Fibroblast of lung (primary cell): Measurements from ENCODE around the gene GRIA1. TPM values are rescaled to one million over a fixed set of nuclear protein-coding genes. Genes with fewer than 3 reads are reported as not detected.
A peak's percentile ranks its signal among the peaks of the same experiment; 100 is the strongest.

ENCODE experiments used
- DNase-seq, 2 donors: peaks; one replicate each; pipeline versions ENCODE4 v3.0.0 to v3.0.0-alpha.2; 2010; ENCODE audit warnings: low read depth in 2 of 2
- H2AFZ ChIP-seq: 2 replicates; pipeline ENCODE4 v1.5.1; 2012; ENCODE audit warnings: low read length, control low read depth, inconsistent platforms
- H3K27ac ChIP-seq: 2 replicates; pipeline ENCODE4 v1.5.1; 2011; ENCODE audit warnings: low read length, control low read depth; ENCODE audit not compliant: insufficient read depth
- H3K27me3 ChIP-seq: 2 replicates; pipeline ENCODE4 v1.5.1; 2011; ENCODE audit warnings: mild to moderate bottlenecking, low read length; ENCODE audit not compliant: control insufficient read depth, insufficient read depth
- H3K36me3 ChIP-seq: 2 replicates; pipeline ENCODE4 v1.5.1; 2011; ENCODE audit warnings: low read length; ENCODE audit not compliant: control insufficient read depth, insufficient read depth
- H3K4me1 ChIP-seq: 2 replicates; pipeline ENCODE4 v1.5.1; 2011; ENCODE audit warnings: low read length; ENCODE audit not compliant: control insufficient read depth, insufficient read depth; ENCODE audit errors: extremely low read depth
- H3K4me2 ChIP-seq: 2 replicates; pipeline ENCODE4 v1.5.1; 2011; ENCODE audit warnings: low read length, control low read depth; ENCODE audit not compliant: insufficient read depth; ENCODE audit errors: extremely low read depth
- H3K4me3 ChIP-seq, 4 experiments: fragments of 200-600 bp in 1 of 4; sonication (generic) in 1 of 4; replicated peaks in 1 of 4; 2 replicates each; pipeline ENCODE4 v1.5.1; 2011 to 2016; ENCODE audit warnings: low read length in 4 of 4, low read depth in 3 of 4, mild to moderate bottlenecking in 3 of 4, control low read depth in 2 of 4, inconsistent platforms in 1 of 4, mixed read lengths in 1 of 4; ENCODE audit not compliant: insufficient read depth in 1 of 4; ENCODE audit errors: control extremely low read depth in 1 of 4
- H3K79me2 ChIP-seq: 2 replicates; pipeline ENCODE4 v1.5.1; 2012; ENCODE audit warnings: mild to moderate bottlenecking, low read length, inconsistent platforms; ENCODE audit not compliant: control insufficient read depth, insufficient read depth
- H3K9ac ChIP-seq: 2 replicates; pipeline ENCODE4 v1.5.1; 2011; ENCODE audit warnings: mild to moderate bottlenecking, low read length, control low read depth; ENCODE audit not compliant: insufficient read depth
- H3K9me3 ChIP-seq: 2 replicates; pipeline ENCODE4 v1.5.1; 2012; ENCODE audit warnings: low read depth, low read length; ENCODE audit not compliant: control insufficient read depth, insufficient read depth
- H4K20me1 ChIP-seq: 2 replicates; pipeline ENCODE4 v1.5.1; 2011; ENCODE audit warnings: low read length; ENCODE audit not compliant: control insufficient read depth, insufficient read depth; ENCODE audit errors: extremely low read depth
- EZH2 ChIP-seq: IDR thresholded peaks from 2 replicates; pipeline ENCODE4 v1.5.1; 2012; ENCODE audit warnings: low read length, control low read depth, mild to moderate bottlenecking; ENCODE audit errors: missing control alignments
- polyA plus RNA-seq, 2 donors: library from polyadenylated mRNA; depleted of rRNA in 1 of 2; stranded (reverse) in 1 of 2; unstranded in 1 of 2; fragments of >200 nt; gene quantifications; 2 replicates each; pipeline ENCODE4 v1.2.1, GENCODE V29; 2011 to 2012; ENCODE audit warnings: missing spikeins in 1 of 2
- total RNA-seq: library from RNA; depleted of rRNA; stranded (reverse); fragments of >200 nt; gene quantifications from 2 replicates; pipeline ENCODE4 v1.2.1, GENCODE V29; 2014
- TF ChIP-seq, protein P1 (sequence below), 2 donors: IDR thresholded peaks in 1 of 2; conservative IDR thresholded peaks in 1 of 2; 1 replicate in 1 of 2; 2 replicates in 1 of 2; pipeline ENCODE4 v1.5.1; 2011 to 2012; ENCODE audit warnings: low read length in 2 of 2, control low read depth in 1 of 2, inconsistent platforms in 1 of 2, low read depth in 1 of 2, mild to moderate bottlenecking in 1 of 2

The GRIA1 gene
- total and polyA plus RNA-seq, 2 donors (not counting 1 experiment from before 2014, with no cell fraction given) = 2.0 to 4.5 TPM

DNA sequence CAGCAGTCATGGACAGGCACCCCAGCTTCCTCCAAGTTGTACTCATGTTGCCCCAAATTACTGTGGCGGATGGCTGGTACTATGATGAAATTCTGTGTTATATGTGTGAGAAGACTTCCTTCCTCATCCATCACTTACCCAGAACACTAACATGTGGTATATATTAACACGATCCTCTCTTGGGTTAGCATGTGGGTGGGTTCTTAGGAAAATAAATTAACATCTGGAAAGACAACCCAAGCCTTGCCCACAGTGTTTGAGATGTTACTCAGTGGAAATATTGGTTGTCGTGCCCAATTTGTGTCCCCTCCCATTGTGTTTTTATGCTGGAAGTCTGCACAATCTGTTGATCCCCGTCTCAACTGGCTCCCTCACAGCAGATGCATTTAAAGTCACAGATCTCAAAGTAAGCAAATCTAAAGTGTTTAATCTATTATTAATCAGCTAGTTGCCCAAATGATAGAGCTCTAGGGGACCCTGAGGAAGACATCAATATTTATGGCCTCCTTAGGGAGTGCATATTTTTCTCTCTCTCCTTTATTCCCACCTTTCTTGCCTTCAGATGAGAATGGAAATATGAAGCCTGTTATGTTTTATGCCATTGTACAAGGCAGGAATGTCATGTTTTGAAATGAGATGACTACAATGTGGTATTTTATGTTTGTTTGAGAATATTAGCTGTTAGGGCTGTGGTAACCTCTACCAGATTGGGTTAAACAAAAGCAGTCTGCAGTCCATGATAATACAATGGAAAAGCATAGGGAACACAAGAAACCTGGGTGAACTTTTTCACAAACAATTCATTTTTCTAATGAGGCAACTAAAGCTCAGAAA lies 93.9 kb downstream of the GRIA1 start:
- Histone ChIP-seq H4K20me1 (no peaks in the 10 kb centered on the region), H3K9me3 (no peaks in the 10 kb centered on the region), H3K36me3 (no peaks in the 10 kb centered on the region), H3K4me3 (no peak overlapping the region), H3K9ac (no peak overlapping the region), H3K27ac (no peak overlapping the region), H3K79me2 (no peaks in the 10 kb centered on the region), H3K27me3 (no peaks in the 10 kb centered on the region), H3K4me1 (no peaks in the 10 kb centered on the region), H2AFZ (no peak overlapping the region), H3K4me2 (no peak overlapping the region)
- peak in 1 of 2 donors; percentile 33 for DNase-seq
- TF ChIP-seq, protein P1, sequence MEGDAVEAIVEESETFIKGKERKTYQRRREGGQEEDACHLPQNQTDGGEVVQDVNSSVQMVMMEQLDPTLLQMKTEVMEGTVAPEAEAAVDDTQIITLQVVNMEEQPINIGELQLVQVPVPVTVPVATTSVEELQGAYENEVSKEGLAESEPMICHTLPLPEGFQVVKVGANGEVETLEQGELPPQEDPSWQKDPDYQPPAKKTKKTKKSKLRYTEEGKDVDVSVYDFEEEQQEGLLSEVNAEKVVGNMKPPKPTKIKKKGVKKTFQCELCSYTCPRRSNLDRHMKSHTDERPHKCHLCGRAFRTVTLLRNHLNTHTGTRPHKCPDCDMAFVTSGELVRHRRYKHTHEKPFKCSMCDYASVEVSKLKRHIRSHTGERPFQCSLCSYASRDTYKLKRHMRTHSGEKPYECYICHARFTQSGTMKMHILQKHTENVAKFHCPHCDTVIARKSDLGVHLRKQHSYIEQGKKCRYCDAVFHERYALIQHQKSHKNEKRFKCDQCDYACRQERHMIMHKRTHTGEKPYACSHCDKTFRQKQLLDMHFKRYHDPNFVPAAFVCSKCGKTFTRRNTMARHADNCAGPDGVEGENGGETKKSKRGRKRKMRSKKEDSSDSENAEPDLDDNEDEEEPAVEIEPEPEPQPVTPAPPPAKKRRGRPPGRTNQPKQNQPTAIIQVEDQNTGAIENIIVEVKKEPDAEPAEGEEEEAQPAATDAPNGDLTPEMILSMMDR (conservative IDR thresholded peaks at IDR 0.05 in 1 of 2, IDR thresholded peaks at IDR 0.05 in 1 of 2; ENCODE audit: low read depth in 1 of 2, low read length in 2 of 2) = no peak
- no peak for TF ChIP-seq EZH2

DNA sequence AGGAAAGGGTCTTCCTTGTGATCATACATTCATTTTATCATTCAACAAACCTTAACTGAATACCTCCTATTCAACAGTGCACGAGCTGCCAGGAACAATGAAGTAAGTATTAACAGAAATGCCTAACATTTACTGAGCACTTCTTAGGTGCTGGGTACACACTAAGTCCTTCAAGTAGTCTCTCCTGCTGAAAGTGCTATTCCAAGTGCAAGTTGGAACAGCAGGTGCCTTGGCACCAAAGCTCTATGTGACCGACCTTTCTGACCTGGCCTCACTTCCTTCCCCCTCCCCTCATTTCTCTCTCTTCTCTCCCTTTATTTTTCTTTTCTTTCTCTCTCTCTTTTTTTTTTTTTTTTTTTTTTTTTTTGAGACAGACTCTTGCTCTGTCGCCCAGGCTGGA lies 94.5 kb downstream of the GRIA1 start:
- Histone ChIP-seq H3K36me3 (no peaks in the 10 kb centered on the region), H2AFZ (no peak overlapping the region), H3K9me3 (no peaks in the 10 kb centered on the region), H3K79me2 (no peaks in the 10 kb centered on the region), H3K27ac (no peak overlapping the region), H3K4me3 (no peak overlapping the region), H3K27me3 (no peaks in the 10 kb centered on the region), H3K4me1 (no peaks in the 10 kb centered on the region), H3K9ac (no peak overlapping the region), H3K4me2 (no peak overlapping the region), H4K20me1 (no peaks in the 10 kb centered on the region)
- no peak for TF ChIP-seq EZH2
- TF ChIP-seq, protein P1 (conservative IDR thresholded peaks at IDR 0.05 in 1 of 2, IDR thresholded peaks at IDR 0.05 in 1 of 2; ENCODE audit: low read depth in 1 of 2, low read length in 2 of 2) = no peak
- no peak for DNase-seq

DNA sequence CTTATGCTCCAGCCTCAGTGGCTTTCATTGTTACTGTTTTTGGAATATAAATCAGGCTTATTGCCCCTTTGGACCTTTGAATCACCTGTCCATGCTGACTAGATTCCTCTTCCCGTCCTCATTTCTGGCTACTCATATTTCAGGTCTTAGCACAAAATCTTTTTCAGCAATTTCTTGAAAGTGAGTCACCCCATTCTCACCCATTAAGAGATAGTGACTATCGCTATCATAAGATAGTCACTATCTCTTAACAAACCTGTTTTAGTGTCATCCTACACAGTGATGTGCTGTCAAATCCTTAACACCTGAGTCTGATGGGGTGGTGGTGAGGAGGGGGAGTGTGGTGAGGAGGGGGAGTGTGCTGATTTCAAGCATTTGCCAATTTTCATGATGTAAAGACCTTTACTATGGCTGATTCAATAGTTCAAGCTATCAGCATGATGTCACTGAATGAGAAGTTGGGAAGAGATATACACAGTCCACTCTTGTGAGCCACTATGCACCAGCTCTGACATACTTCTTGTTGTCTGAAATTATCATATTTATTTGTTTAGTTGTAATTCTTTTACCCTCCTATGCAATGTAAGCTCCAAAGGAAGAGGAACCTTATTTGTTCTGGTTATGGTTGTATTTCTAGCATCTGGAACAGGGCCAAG lies 95.3 kb downstream of the GRIA1 start:
- no peaks in the 10 kb centered on the region for H3K36me3 ChIP-seq
- H3K27ac ChIP-seq = no peak overlapping the region
- TF ChIP-seq, protein P1 (conservative IDR thresholded peaks at IDR 0.05 in 1 of 2, IDR thresholded peaks at IDR 0.05 in 1 of 2; ENCODE audit: low read depth in 1 of 2, low read length in 2 of 2) = no peak
- no peak for TF ChIP-seq EZH2
- H4K20me1 ChIP-seq = no peaks in the 10 kb centered on the region
- no peaks in the 10 kb centered on the region for H3K27me3 ChIP-seq
- no peak for DNase-seq
- no peak overlapping the region for H3K4me2 ChIP-seq
- no peak overlapping the region for H3K9ac ChIP-seq
- no peaks in the 10 kb centered on the region for H3K4me1 ChIP-seq
- H3K79me2 ChIP-seq = no peaks in the 10 kb centered on the region
- H2AFZ ChIP-seq = no peak overlapping the region
- H3K9me3 ChIP-seq = no peaks in the 10 kb centered on the region
- H3K4me3 ChIP-seq = no peak overlapping the region
